Left lobe of liver (tissue), 2 donors: ENCODE results near the gene SLAMF9. TPM values are rescaled to one million over a fixed set of nuclear protein-coding genes. Genes with fewer than 3 reads are reported as not detected.
A peak's percentile ranks its signal among the peaks of the same experiment; 100 is the strongest.

Source experiments
- ATAC-seq: fragments of 200-7000 bp; cut with Tn5 transposase; one replicate; pipeline ENCODE4 v1.9.1; 2020; ENCODE audit warnings: mild to moderate bottlenecking, moderate library complexity
- DNase-seq: peaks from one replicate; pipeline ENCODE4 v3.0.0-alpha.2; 2020; ENCODE audit warnings: low spot score
- total RNA-seq: library from RNA; stranded (reverse); gene quantifications from one replicate; pipeline ENCODE4 v1.2.1, GENCODE V29; 2021
- donor health status: DM: no; HTN: no; CAD: no; lungs with moderate emphysema.
- donor health status: DM: no; HTN: yes; CAD: no.

SLAMF9 gene
- total RNA-seq, 1 donor from 2014 or later = 0.83 TPM

DNA sequence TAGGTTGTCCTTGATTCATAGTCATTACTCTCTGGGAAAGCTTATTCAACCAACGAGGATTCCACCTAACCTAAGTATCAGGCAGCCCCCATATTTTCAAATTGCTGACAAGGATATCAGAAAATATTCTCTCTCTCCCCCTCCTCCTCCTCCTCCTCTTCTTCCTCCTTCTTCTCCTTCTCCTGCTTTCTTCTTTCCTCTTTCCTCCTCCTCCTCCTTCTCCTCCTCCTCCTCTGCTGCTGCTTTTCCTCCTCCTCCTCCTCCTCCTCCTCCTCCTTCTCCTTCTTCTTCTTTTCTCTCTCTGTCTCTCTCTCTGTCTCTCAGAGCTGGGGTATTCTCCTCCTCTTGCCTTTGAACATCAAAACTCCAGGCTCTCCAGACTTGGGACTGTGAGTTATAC is 6.1 kb downstream of the SLAMF9 start:
- ATAC-seq = no peak

DNA sequence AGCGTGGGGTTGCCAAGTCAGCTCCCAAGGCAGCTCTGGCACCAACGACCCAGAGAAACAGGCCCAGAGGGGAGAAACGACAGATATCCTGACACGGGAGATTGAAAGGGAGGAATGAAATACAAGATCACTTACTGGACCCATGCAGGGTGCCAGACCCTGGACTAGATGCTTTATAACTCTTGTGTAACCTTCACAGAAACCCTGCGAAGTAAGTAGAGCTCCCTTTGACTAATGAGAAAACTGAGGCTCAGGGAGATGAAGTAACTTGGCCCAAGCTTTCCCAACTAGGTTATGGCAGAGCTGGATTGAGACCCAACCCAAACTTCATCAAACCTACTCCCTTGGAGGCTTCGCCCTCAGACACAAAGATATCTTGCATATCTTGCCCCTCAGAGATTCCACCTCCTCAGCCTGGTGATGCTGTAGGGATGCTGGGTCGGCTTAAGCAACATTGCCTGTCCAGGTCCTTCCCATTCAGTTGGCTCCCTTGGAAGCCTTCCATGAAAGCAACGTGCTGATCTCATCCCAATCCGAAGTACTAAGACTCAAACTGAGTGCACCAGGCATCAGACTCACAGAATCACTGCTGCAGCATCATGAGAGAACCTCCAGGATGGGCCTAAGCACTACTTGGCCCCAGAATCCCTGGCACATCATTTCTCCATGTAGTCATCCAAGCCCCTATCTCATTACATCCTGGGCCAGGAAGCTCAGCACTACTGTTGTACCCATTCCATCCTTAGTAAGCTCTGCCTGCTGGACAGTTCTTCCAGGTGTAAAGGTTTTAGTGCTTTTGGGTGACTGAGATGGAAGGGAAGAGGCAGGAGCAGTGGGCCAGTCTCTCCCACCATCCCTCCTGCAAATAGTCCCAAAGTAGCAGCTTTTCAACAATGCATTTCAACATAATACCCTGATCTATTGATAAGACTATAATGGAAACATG is 7.5 kb downstream of the SLAMF9 start:
- no peak for DNase-seq
- ATAC-seq = no peak

More for the DNA sequence above, 6.1 kb downstream of the SLAMF9 start:
- no peak for DNase-seq

DNA sequence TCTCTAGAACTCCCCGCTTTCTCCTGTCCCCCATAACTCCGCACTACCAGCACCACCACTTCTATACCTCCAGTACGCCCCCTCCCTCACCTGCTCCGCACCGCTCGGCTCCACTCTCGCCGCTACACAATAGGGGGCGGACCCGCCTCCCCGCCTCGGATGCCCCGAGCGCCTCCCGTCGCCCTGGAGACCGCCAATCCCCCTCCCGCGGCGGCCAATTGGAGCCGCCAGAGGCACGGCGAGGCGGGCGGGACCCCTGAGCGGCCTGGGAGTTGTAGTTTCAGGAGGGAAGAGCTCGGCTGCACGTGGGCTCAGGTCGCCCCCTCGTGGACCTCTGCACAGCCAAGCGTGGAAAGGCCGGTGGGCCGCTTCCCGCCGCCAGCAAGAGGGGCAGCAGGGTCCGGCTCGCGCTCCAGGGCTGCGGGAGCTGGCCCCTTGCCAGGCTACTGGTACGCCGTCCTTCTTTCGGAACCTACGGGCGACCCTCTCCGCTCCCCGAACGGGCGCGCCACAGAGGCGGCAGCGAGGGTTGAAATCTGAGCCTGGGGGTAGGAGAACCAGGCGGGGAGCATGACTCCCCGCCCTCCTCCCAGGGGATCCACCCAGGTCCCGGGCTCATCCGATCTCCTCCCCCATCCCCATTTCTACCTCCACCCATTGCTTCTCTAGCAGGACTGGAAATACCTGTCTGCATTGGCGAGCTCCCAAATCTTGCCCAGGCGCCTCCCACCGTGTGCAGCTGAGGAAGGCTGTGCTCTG is 8.4 kb downstream of the SLAMF9 start, which contains the start of gene IGSF9:
Gene IGSF9, minus strand, starts transcription at position 131 of the 759 bp plus-strand sequence. CDS start 2,159 bp downstream, outside the sequence.
- ATAC-seq = peak; percentile 87
- DNase-seq = peak; percentile 89

DNA sequence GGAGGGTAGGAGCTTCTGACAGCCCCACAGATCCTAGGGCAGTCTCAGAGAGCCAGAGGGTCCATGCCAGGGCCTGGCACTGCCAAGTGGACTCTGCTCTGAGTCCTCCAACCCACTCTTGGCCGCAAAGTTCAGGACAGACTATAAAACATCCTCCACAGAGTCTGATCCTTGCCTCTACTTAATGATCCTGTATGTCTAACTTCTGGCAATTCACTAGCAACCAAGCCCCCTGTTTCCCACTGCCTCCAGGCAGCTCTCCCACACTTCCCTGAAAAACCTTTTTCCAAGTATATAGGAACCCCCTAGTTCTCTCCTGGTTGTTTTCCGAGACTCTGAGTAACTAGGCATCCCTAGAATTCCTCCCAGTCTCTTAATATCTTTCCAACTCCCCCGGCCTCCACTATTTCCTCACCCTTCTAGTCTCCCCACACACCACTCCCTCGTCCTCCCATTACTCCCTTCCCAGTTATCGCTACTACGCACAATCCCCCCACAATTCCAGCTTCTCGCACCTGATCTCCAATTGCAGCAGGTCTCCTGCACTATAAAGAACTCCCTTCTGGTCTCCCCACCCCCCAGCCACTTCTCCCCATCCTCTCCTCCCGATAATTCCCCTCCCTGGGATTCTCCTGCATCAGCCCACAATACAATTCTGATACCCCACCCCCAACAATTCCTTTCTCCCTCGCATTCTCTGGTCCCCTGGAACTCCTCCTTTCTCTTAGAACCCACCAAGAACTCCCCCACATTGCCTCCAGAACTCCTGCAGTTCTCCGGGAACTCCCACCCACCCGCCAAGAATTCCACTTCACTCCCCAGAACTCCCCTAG is 9.2 kb downstream of the SLAMF9 start:
- peak; percentile 85 for DNase-seq
- peak; percentile 70 for ATAC-seq

DNA sequence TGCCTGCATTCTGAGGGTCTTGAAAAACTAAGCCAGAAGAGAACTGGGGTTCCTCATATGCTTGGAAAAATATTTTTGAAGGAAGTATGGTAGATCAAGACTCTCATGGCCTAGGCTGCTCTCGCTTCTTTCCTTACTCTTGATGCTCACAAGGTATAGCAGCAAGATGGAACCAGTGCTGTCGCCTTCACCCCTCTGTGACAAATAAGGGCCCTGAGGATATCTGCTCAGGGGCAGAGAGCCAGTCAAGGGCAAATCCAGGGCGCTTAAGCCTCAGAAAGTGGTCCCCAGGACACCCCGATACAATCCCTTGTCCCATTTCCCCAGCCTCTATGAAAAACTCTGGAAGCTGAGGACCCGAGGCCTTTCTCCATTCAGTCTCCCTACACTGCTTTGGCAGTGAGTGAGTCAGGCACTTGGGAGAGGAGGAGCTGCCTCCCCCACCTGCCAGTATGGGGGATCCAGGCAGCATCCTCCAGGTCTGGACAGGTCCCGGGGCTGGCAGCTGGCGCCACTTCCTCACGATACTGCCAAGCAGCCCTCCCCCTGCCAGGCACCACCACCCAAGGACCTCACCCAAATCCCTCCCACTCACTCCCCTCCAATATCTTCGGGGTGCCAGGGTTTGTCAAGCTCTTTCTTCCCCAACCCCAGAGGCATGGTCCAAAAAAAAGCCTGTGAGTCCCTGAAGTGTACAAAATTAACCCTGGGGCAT is 10.0 kb downstream of the SLAMF9 start:
- DNase-seq (no peak), ATAC-seq (peak; percentile 17)

DNA sequence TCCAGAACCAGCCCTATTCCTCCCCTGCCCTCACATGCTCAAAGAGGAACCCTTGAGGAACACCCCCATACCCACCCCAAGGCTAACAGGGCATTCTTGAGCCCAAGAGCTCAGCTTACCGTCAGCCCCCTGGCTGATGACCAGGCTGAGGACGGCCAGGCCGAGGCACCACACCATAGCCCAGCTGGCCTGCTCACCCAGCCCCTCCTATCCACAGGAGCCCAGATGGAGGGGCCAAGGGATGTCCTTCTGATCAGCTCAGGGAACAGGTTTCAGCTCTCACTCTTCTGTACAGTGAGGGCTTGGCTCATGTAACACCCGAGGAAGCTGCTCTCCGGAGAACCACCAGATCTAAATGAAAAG is 10.8 kb downstream of the SLAMF9 start:
- ATAC-seq (no peak), DNase-seq (peak; percentile 22)

DNA sequence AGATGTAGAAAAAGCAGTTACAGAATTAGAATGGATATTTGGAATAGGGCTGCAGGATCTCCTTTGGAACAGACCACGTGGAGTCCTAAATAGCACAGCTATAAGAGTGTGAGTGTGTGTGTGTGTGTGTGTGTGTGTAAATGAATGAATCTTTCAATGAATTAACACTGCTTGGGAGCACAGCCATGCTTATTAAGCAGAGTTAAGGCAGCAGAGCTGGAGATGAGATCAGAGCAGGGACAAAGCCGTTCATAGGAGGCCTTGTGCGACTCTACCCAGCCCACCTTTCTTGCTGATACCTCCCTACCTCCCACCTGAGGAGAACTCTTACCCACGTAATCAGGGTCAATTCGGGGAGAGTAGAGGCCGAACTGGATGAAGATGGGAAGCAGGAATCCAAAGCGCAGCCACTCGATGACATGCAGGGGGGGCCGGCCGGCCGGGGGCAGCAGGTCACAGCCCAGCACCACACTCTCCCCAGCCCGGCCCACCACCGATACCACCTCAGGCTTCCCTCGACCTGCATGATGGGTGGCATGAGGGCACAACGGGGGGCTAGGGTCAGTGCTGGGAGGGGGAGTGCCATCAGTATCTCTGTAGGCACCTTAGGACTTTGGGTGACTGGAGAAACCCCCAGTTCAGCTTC is 11.3 kb downstream of the SLAMF9 start:
- ATAC-seq (no peak), DNase-seq (peak; percentile 24)

DNA sequence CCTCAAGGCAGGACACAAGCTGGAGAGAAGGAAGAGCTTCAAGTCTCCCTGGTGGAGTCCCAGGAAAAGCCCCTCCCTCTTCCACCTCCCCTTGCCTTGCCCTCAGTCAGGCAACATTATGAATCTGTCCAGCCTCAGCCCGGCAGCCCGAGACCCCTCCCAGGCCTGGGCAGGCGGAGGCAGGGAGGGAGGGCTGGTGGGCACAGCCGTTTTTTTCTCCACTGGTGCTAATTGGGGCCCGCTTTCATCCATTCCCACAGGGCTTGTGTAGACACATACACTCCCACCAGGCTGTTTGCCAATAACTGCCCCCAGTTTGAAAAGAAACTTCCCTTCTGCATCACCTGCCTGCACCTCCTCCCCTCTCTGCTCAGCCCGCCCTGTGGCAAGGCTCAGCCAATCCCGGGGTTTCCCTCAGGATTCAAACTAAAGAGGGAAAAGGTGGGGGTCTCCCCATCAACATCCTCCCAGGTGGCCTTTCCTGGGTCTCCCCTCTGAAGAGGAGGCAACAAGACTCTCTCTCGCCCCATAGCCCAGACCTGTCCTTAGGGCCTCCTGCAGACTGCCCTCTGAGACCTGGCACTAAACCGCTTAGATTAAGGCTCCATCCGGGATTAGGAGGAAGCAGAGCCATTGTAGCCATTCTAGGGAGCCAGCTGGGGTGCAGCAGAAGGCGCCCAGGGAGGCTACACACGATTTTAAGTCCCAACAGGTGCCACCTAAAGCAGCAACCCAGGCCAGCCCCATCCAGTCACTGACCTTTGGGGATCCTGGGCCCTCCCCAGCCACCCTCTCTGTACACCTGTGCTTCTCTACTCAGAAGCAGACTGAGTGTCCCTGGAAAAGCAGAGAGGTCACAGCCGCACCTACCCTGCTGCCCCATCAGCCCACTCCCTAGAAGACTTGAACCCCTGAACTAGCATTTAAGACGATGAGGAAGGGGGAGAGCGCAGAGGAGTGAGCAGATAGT is 12.2 kb downstream of the SLAMF9 start:
- no peak for DNase-seq

DNA sequence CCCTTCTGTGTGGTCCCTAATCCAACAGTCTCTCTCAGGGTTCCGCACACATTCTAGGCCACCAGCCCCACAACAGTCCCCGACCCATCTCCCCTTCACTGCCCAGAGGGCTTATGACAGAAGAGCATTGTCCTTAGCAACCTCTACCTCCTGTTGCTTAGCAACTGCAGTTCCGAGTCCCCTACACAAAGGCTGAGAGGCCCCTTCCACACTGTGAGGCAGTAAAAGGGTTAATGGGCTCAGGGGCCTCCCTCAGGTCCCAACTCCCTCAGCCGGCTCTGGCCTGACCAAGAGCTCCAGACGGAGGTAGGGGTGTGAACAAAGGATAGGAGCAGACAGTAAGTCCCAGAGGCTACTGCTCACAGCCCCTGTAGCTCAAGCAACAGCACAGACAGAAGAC is 12.9 kb downstream of the SLAMF9 start:
- DNase-seq = no peak
- ATAC-seq = no peak

More for the DNA sequence above, 12.2 kb downstream of the SLAMF9 start:
- ATAC-seq = no peak

DNA sequence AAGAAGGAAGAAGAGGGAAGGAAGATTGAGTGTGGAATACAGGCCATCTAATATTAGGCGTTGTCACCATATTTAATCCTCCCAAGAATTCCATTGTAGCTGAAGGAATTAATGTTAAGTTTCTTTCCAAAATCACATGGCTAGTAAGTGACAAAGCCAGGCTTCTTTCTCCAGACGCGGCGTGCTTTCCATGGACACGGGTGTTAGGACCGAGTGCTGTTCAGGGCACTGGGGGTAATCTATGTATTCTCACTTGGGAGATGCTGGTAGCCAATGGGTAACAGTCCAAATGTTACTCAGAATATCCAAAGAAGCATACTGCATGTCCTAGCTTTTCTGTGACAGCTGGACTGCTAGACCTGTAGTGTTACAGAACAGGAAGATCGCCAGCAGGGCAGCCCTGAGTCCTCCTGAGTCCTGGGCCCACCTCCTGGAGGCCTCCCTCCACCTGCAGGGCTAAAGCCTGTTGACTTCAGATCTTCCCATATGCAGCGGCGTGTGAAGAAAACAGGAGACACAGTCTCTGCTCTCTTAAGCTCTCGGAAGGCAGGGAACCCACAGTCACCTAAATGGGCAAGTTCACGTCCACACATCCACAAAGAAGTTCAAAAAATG is 13.9 kb downstream of the SLAMF9 start:
- no peak for ATAC-seq

DNA sequence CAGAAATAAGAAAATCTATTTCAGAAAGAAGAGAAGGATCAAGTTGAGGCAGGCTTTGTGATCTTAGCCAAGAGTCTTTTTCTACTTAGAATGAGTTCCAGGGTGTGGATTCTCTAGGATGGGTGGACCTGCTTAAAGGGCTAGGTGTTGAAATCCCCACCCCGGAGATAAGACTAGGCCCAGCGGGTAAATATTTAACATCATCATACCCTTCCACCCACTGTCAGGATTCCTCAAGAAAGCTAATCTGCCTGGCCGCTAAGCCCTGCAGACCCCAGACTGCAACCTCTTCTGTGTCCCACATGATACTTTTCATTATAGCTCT is 14.4 kb downstream of the SLAMF9 start:
- ATAC-seq = no peak
- DNase-seq = no peak

More for the DNA sequence above, 13.9 kb downstream of the SLAMF9 start:
- no peak for DNase-seq

DNA sequence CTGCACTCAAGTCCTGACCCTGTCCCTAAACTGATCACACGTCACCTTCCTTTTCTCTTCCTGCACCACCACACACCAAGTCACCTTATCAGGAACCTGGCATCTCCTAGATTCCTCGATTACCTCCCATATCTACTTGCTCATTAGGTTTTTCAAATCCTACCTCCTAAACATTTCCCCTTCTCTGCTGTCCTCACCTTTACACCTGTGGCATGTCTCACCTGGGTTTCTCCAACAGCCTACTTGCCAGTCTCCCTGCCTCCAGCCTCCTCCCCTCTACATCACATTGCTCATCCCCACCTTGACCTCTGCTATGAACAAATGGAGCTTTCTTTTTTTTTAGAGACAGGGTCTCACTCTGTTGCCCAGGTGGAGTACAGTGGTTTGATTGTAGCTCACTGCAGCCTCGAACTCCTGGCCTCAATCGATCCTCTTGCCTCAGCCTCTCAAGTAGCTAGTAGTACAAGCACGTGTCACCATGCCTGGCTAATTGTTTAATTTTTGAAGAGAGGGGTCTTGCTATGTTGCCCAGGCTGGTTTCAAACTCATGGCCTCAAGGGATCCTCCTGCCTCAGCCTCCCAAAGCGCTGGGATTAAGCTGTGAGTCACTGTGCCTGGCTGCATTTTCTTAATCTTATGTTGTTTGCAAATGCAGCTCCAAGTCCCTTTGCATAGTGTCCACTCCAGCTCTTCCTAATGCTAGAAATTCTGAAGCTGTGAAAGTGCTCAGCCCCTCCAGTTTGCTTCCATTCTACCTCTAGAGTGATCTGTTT is 14.9 kb downstream of the SLAMF9 start:
- ATAC-seq = no peak

DNA sequence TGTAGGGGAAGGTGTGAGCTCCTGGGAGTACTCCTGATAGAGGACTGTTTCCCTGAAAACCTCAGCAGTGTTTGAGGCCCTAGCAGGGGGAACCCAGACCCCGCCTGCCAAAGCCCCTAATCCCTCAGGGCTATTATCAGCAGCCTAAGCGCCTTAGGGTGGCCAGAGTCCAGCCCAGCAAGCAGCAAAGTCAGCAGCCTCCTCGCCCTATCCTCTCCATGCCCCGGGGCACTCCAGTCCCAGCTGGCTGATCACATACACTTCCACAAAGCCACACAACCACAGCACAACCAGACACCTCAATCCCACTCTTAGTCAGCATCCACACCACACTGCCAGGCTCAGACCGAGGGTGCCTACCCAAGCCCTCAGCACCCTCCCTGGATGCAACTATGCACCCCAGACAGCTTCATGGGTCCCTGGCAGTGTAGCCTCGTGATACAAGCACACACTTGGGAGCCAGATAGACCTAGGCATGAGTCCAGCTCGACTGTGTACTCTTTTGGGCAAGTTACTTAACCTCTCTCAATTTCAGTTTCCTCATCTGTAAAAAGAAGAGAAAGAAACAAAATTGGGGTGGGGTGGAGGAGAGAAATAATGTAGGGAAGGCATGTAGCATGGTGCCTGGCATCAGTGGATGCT is 15.7 kb downstream of the SLAMF9 start:
- peak; percentile 20 for ATAC-seq
- no peak for DNase-seq

More for the DNA sequence above, 14.9 kb downstream of the SLAMF9 start:
- DNase-seq = no peak

DNA sequence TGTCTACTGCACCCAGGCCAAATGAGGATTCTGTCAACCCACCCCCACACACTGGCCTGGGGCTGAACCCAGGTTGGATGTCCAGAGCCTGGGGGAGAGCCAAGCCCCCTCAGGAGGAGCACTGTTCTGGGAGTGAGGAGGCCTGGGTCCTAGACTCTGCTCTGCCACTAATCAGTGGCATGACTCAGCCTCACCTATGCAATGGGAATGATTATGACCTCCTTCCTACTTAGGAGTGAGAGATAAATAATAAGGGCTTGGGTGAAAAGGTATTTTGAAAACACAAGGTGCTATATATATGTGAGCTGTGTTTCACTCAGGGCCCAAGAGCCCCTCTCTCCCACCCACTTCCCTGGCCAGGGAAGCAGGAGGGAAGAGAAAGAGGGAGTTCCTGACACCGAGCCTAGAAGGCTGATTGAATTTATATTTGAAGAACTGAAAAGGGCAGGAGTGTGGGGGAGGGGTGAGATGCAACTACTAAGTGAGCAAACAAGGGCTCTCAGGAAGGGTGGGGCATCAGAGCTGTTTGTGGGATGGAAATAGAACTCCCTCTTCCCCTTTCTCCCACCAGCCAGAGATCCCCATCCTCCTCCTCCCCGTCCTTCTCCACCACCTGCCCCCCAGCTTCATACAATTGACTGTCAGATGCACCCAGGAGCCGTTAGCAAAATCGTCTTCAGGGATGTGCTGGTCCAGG is 16.8 kb downstream of the SLAMF9 start:
- ATAC-seq = peak; percentile 8
- DNase-seq = no peak

DNA sequence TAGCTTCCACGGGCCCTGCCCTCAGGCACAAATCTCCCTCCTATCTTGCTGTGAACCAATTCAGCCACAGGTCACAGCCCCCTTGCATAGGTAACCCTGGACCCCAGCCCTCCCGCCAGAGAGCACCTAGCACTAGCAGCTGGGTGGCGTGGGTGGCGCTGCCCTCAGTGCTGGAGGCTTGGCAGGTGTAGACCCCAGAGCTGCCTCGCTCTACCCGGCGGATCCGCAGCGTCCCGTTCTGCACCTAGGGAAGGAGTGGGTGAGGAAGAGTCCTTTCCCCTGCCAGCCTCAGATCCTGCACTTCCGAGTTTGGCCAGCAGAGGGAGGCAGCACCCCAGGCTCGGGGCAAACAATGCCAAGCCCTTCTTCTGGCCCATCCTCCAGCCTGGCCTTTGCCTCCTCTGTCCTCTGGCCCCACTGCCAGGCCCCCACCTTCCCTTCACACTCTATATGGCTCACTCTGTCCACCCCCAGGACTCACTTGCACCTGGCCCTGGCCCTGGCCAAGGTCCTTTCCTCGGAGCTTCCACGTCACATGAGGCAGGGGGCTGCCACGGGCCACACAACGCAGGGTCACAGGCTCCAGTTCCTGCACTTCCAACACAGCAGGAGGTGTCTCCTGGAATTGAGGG is 17.6 kb downstream of the SLAMF9 start:
- DNase-seq (peak; percentile 83), ATAC-seq (peak; percentile 95)
